K562 (cell line): ENCODE results near the gene PHF21A. TPM values are rescaled to one million over a fixed set of nuclear protein-coding genes. Genes with fewer than 3 reads are reported as not detected.

Source experiments
- ATAC-seq: fragments of 200-7000 bp; cut with Tn5 transposase; 3 replicates; pipeline ENCODE4 v1.9.1; 2020; ENCODE audit warnings: moderate library complexity
- BruUV-seq: library from RNA; stranded (reverse); fragments of 400-500 nt; replicated peaks from 2 replicates; lab custom pipeline; 2021; lab: Mats Ljungman, UMichigan
- CTCF ChIA-PET: fragments of 300-600 bp; formaldehyde crosslinking; extraction: SDS; loops from one replicate; lab custom pipeline; 2021; ENCODE audit warnings: low intra/inter-chr PET ratio; lab: Yijun Ruan, JAX
- POLR2A ChIA-PET: fragments of 300-600, 350-650 bp; sonication (Branson Sonifier 250); formaldehyde crosslinking; extraction: SDS; loops from one replicate; lab custom pipeline; 2021; ENCODE audit warnings: antibody characterized with exemption, inconsistent platforms; lab: Yijun Ruan, JAX
- DNase-seq, 4 experiments: peaks; one replicate each; pipeline versions ENCODE4 v3.0.0 to v3.0.0-alpha.2; 2011 to 2018; ENCODE audit warnings: low spot score in 3 of 4, mixed read lengths in 3 of 4; ENCODE audit errors: extremely low read depth in 1 of 4
- FAIRE-seq: peaks from 2 replicates; lab custom pipeline; 2011; peaks lifted over from hg19 to GRCh38; lab: Jason Lieb, UNC
- H2AFZ ChIP-seq: 2 replicates; pipeline ENCODE4 v1.6.0; 2011; ENCODE audit warnings: low read depth, low read length, control low read depth, inconsistent platforms
- H3K27ac ChIP-seq: fragments of 200-600 bp; 3 replicates; pipeline ENCODE4 v1.8.0; 2011; ENCODE audit warnings: low read depth, mild to moderate bottlenecking, control low read depth, inconsistent platforms, low read length, moderate library complexity, mixed read lengths; ENCODE audit errors: extremely low read depth
- H3K27me3 ChIP-seq, 2 experiments: fragments of 300-600 bp in 1 of 2; 2 replicates in 1 of 2; 3 replicates in 1 of 2; pipeline versions ENCODE4 v1.6.0 to v1.8.0; 2011; ENCODE audit warnings: inconsistent platforms in 2 of 2, low read length in 2 of 2, mild to moderate bottlenecking in 1 of 2, mixed read lengths in 1 of 2, moderate library complexity in 1 of 2; ENCODE audit not compliant: control insufficient read depth in 2 of 2, insufficient read depth in 2 of 2
- H3K36me3 ChIP-seq: fragments of 300-600 bp; 3 replicates; pipeline ENCODE4 v1.8.0; 2011; ENCODE audit warnings: mild to moderate bottlenecking, low read length, inconsistent platforms; ENCODE audit not compliant: control insufficient read depth, insufficient read depth
- H3K4me1 ChIP-seq, 2 experiments: fragments of 200-600 bp in 1 of 2; replicated peaks in 1 of 2; 2 replicates in 1 of 2; 3 replicates in 1 of 2; pipeline versions ENCODE4 v1.5.1 to v1.8.0; 2011; ENCODE audit warnings: inconsistent platforms in 2 of 2, low read length in 2 of 2, mild to moderate bottlenecking in 1 of 2, mixed read lengths in 1 of 2, moderate library complexity in 1 of 2; ENCODE audit not compliant: control insufficient read depth in 2 of 2, insufficient read depth in 2 of 2
- H3K4me2 ChIP-seq: 2 replicates; pipeline ENCODE4 v1.6.1; 2011; ENCODE audit warnings: low read length, control low read depth, inconsistent platforms, mixed read lengths; ENCODE audit not compliant: insufficient read depth
- H3K4me3 ChIP-seq: fragments of 200-600 bp; sonication (generic), shearing (Covaris generic); 2 replicates; pipeline ENCODE4 v1.5.1; 2016; ENCODE audit warnings: control low read depth, inconsistent platforms
- H3K79me2 ChIP-seq: fragments of 200-600 bp; 3 replicates; pipeline ENCODE4 v1.8.0; 2011; ENCODE audit warnings: low read length, inconsistent platforms; ENCODE audit not compliant: control insufficient read depth, insufficient read depth
- H3K9ac ChIP-seq, 2 experiments: 2 replicates each; pipeline versions ENCODE4 v1.6.0 to v1.6.1; 2011; ENCODE audit warnings: low read depth in 2 of 2, low read length in 2 of 2, control low read depth in 1 of 2, inconsistent platforms in 1 of 2, mild to moderate bottlenecking in 1 of 2, mixed read lengths in 1 of 2; ENCODE audit not compliant: insufficient read depth in 1 of 2
- H3K9me1 ChIP-seq: one replicate; pipeline ENCODE4 v1.6.0; 2011; ENCODE audit warnings: inconsistent platforms, mild to moderate bottlenecking, low read length, moderate library complexity; ENCODE audit not compliant: control insufficient read depth, insufficient read depth
- H3K9me3 ChIP-seq: replicated peaks from 2 replicates; pipeline ENCODE4 v1.5.1; 2011; ENCODE audit warnings: low read depth, low read length, inconsistent platforms; ENCODE audit not compliant: control insufficient read depth, insufficient read depth
- H4K20me1 ChIP-seq: replicated peaks from 2 replicates; pipeline ENCODE4 v1.6.1; 2011; ENCODE audit warnings: low read length, inconsistent platforms, mixed read lengths; ENCODE audit not compliant: control insufficient read depth, insufficient read depth
- CREBBP ChIP-seq: IDR thresholded peaks from one replicate; pipeline ENCODE4 v1.6.1; 2012; ENCODE audit warnings: low read depth, mild to moderate bottlenecking, control low read depth, inconsistent platforms, low read length
- EP400 ChIP-seq: fragments of 450-650 bp; IDR thresholded peaks from 2 replicates; pipeline ENCODE4 v1.6.1; 2017; ENCODE audit warnings: antibody characterized with exemption, mild to moderate bottlenecking, moderate library complexity
- JUN ChIP-seq, 2 experiments: sonication (generic) in 1 of 2; formaldehyde crosslinking in 1 of 2; IDR thresholded peaks; 2 replicates each; pipeline versions ENCODE4 v1.6.1 to v1.8.0; 2012 to 2022; ENCODE audit warnings: borderline replicate concordance in 2 of 2, mild to moderate bottlenecking in 2 of 2, improper control_type of control experiment in 1 of 2, low read depth in 1 of 2, low read length in 1 of 2, missing genetic modification reagents in 1 of 2
- POLR3G ChIP-seq: IDR thresholded peaks from 2 replicates; pipeline ENCODE4 v1.6.1; 2011; ENCODE audit not compliant: insufficient read length, insufficient replicate concordance; ENCODE audit errors: extremely low read depth
- PYGO2 ChIP-seq: fragments of 450-650 bp; IDR thresholded peaks from 2 replicates; pipeline ENCODE4 v1.6.1; 2016; ENCODE audit warnings: mild to moderate bottlenecking, missing genetic modification characterization, moderate library complexity, missing compliant biosample characterization
- SAFB ChIP-seq: fragments of 200-400 bp; formaldehyde crosslinking; IDR thresholded peaks from 2 replicates; pipeline ENCODE4 v1.6.1; 2017; ENCODE audit warnings: low read depth, low read length, borderline replicate concordance
- SRSF7 ChIP-seq: fragments of 200-400 bp; formaldehyde crosslinking; optimal IDR thresholded peaks from 2 replicates; pipeline ENCODE3; 2017; ENCODE audit warnings: mild to moderate bottlenecking, low read depth, low read length
- ZNF707 ChIP-seq: fragments of 250-450 bp; sonication (Bioruptor Pico); conservative IDR thresholded peaks from 2 replicates; pipeline ENCODE4 v1.8.0; 2022; ENCODE audit warnings: inconsistent platforms, mild to moderate bottlenecking, moderate library complexity
- in situ Hi-C: fragments of 300-500 bp; cut with MboI; formaldehyde crosslinking; loops from 4 replicates; pipeline ENCODE4 v1.15.0; 2018; ENCODE audit warnings: inconsistent platforms, mixed read lengths
- intact Hi-C: fragments of 100-400 bp; cut with micrococcal nuclease; formaldehyde crosslinking; loops from 2 replicates; pipeline ENCODE4 v1.14.2; 2022
- polyA plus RNA-seq, 8 experiments: library from polyadenylated mRNA; depleted of rRNA in 4 of 8; stranded (reverse) in 5 of 8; unstranded in 3 of 8; fragments of >200 nt; fragmentation: Nextera tagmentation in 2 of 8; fragmentation: Illumina TruSeq in 1 of 8; extraction: Ambion mirVana in 2 of 8; extraction: Trizol in 1 of 8; gene quantifications; 2 replicates each; pipeline versions ENCODE4 v1.2.1 to v1.2.3, GENCODE V29; 2011 to 2014; ENCODE audit warnings: inconsistent platforms in 1 of 8, missing spikeins in 1 of 8
- total RNA-seq, 7 experiments: library from RNA; depleted of rRNA in 6 of 7; stranded (reverse); fragments of >200 nt in 6 of 7; fragmentation: Illumina TruSeq in 2 of 7; extraction: Trizol in 2 of 7; gene quantifications; 2 replicates each; pipeline versions ENCODE4 v1.2.1 to v1.2.3, GENCODE V29; 2011 to 2021; ENCODE audit warnings: low replicate concordance in 1 of 7
- TF ChIP-seq, protein P1 (sequence below), 2 experiments: fragments of 450-650 bp; formaldehyde crosslinking in 1 of 2; IDR thresholded peaks; 2 replicates each; pipeline versions ENCODE4 v1.4.0 to v1.6.1; 2014 to 2020; ENCODE audit warnings: mild to moderate bottlenecking in 2 of 2, borderline replicate concordance in 1 of 2, low read depth in 1 of 2
- TF ChIP-seq, protein P2 (sequence below), 2 experiments: fragments of 200-800 bp in 1 of 2; sonication (Bioruptor generic) in 1 of 2; sonication (generic) in 1 of 2; formaldehyde crosslinking in 1 of 2; IDR thresholded peaks in 1 of 2; conservative IDR thresholded peaks in 1 of 2; 2 replicates each; pipeline versions ENCODE4 v1.5.0 to v1.6.1; 2016 to 2020; ENCODE audit warnings: missing compliant biosample characterization in 1 of 2, missing genetic modification characterization in 1 of 2, missing genetic modification reagents in 1 of 2
- TF ChIP-seq, protein P3 (sequence below): sonication (generic); formaldehyde crosslinking; IDR thresholded peaks from 2 replicates; pipeline ENCODE4 v1.8.0; 2022; ENCODE audit warnings: mild to moderate bottlenecking, low read depth, missing genetic modification reagents

Gene PHF21A
- total and polyA plus RNA-seq, 9 of the 15 experiments (the other 6 are each of a cell fraction or from before 2014, with no cell fraction given) = 1.5 to 32.4 (median 10.7) TPM

DNA sequence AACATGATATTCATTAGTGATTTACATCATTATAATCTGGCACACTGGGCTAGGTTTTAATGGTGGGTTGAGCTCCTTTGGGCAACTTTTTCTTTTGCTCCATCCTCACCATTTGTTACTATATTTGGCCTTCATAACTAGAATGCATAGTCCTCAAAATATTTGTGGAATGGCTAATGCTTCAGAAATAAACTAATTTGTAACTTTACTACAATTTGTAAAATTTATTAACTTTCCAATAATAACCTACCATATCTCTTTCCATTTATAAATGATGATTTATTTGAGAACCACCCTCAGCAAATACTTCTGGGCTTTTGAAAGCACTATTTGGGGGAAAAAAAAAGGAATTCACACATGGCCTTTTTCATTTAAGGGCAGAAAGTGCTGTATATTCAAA is 119.1 kb downstream of the PHF21A start:
- H3K27me3 ChIP-seq = no peaks in the 10 kb centered on the region
- H3K79me2 ChIP-seq = peaks cover 17% of the 10 kb centered on the region
- H3K4me1 ChIP-seq = peaks cover 0 to 23% of the 10 kb centered on the region in 2 experiments
- no peak overlapping the region for H3K4me2 ChIP-seq
- no peak for DNase-seq
- intact Hi-C loops = no loop called here
- ChIA-PET POLR2A (interaction anchor here (0.6 to 1.0 kb wide), 3 partner anchors 9 to 42 kb away, joined by 3 to 4 read pairs (median 4); no protein-coding TSS in a partner anchor), CTCF (no interaction called here)
- no peaks in the 10 kb centered on the region for H4K20me1 ChIP-seq
- ATAC-seq = no peak
- FAIRE-seq = no peak
- no peaks in the 10 kb centered on the region for H3K9me3 ChIP-seq
- no peak overlapping the region for H3K27ac ChIP-seq
- H3K4me3 ChIP-seq = no peak overlapping the region
- in situ Hi-C loops = no loop called here
- H3K9me1 ChIP-seq = no peaks in the 10 kb centered on the region
- H3K9ac ChIP-seq = no peak overlapping the region
- no peaks in the 10 kb centered on the region for H3K36me3 ChIP-seq
- no TSS peak for BruUV-seq
- H2AFZ ChIP-seq = no peak overlapping the region
- TF ChIP-seq POLR3G (no peak), EP400 (no peak), PYGO2 (tag) (no peak), CREBBP (no peak), ZNF707 (no peak), SAFB (no peak), SRSF7 (no peak), JUN (IDR thresholded peaks at IDR 0.05; ENCODE audit: borderline replicate concordance, low read depth, low read length) (no peak), JUN (CRISPR knock-in tag; IDR thresholded peaks at IDR 0.05; ENCODE audit: borderline replicate concordance) (no peak)
- TF ChIP-seq, protein P1, sequence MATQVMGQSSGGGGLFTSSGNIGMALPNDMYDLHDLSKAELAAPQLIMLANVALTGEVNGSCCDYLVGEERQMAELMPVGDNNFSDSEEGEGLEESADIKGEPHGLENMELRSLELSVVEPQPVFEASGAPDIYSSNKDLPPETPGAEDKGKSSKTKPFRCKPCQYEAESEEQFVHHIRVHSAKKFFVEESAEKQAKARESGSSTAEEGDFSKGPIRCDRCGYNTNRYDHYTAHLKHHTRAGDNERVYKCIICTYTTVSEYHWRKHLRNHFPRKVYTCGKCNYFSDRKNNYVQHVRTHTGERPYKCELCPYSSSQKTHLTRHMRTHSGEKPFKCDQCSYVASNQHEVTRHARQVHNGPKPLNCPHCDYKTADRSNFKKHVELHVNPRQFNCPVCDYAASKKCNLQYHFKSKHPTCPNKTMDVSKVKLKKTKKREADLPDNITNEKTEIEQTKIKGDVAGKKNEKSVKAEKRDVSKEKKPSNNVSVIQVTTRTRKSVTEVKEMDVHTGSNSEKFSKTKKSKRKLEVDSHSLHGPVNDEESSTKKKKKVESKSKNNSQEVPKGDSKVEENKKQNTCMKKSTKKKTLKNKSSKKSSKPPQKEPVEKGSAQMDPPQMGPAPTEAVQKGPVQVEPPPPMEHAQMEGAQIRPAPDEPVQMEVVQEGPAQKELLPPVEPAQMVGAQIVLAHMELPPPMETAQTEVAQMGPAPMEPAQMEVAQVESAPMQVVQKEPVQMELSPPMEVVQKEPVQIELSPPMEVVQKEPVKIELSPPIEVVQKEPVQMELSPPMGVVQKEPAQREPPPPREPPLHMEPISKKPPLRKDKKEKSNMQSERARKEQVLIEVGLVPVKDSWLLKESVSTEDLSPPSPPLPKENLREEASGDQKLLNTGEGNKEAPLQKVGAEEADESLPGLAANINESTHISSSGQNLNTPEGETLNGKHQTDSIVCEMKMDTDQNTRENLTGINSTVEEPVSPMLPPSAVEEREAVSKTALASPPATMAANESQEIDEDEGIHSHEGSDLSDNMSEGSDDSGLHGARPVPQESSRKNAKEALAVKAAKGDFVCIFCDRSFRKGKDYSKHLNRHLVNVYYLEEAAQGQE (IDR thresholded peaks at IDR 0.05; ENCODE audit: borderline replicate concordance) = no peak
- TF ChIP-seq, protein P1 (CRISPR knock-in tag; IDR thresholded peaks at IDR 0.05; ENCODE audit: low read depth) = no peak
- TF ChIP-seq, protein P2, sequence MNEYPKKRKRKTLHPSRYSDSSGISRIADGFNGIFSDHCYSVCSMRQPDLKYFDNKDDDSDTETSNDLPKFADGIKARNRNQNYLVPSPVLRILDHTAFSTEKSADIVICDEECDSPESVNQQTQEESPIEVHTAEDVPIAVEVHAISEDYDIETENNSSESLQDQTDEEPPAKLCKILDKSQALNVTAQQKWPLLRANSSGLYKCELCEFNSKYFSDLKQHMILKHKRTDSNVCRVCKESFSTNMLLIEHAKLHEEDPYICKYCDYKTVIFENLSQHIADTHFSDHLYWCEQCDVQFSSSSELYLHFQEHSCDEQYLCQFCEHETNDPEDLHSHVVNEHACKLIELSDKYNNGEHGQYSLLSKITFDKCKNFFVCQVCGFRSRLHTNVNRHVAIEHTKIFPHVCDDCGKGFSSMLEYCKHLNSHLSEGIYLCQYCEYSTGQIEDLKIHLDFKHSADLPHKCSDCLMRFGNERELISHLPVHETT (CRISPR knock-in tag; conservative IDR thresholded peaks at IDR 0.05 in 1 of 2, IDR thresholded peaks at IDR 0.05 in 1 of 2) = no peak
- TF ChIP-seq, protein P3, sequence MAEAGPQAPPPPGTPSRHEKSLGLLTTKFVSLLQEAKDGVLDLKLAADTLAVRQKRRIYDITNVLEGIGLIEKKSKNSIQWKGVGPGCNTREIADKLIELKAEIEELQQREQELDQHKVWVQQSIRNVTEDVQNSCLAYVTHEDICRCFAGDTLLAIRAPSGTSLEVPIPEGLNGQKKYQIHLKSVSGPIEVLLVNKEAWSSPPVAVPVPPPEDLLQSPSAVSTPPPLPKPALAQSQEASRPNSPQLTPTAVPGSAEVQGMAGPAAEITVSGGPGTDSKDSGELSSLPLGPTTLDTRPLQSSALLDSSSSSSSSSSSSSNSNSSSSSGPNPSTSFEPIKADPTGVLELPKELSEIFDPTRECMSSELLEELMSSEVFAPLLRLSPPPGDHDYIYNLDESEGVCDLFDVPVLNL (CRISPR knock-in tag) = no peak
